Suprapubic skin (tissue), 4 donors: ENCODE data around the gene CDC42EP2. TPM values are rescaled to one million over a fixed set of nuclear protein-coding genes. Genes with fewer than 3 reads are reported as not detected.
A peak's percentile ranks its signal among the peaks of the same experiment; 100 is the strongest.

ENCODE experiments used
- DNase-seq, 2 donors: peaks; one replicate each; pipeline ENCODE4 v3.0.0-alpha.2; 2019; ENCODE audit warnings: low spot score in 2 of 2
- H3K27ac ChIP-seq: fragments of 200-600 bp; sonication (generic); one replicate; pipeline ENCODE4 v1.5.1; 2019
- H3K27me3 ChIP-seq: fragments of 200-600 bp; sonication (generic); one replicate; pipeline ENCODE4 v1.5.1; 2019
- H3K36me3 ChIP-seq: fragments of 200-600 bp; sonication (generic); one replicate; pipeline ENCODE4 v1.5.1; 2019
- H3K4me1 ChIP-seq: fragments of 200-600 bp; sonication (generic); one replicate; pipeline ENCODE4 v1.5.1; 2019
- H3K4me3 ChIP-seq: fragments of 200-600 bp; sonication (generic); one replicate; pipeline ENCODE4 v1.5.1; 2019; ENCODE audit warnings: mild to moderate bottlenecking
- H3K9me3 ChIP-seq: fragments of 200-600 bp; sonication (generic); one replicate; pipeline ENCODE4 v1.5.1; 2019
- EP300 ChIP-seq: sonication (generic); formaldehyde crosslinking; IDR thresholded peaks from one replicate; pipeline ENCODE4 v1.6.1; 2017; ENCODE audit warnings: antibody characterized with exemption
- POLR2A ChIP-seq, 2 donors: fragments of 450-650 bp; IDR thresholded peaks; one replicate each; pipeline ENCODE4 v1.6.1; 2017; ENCODE audit warnings: antibody characterized with exemption in 2 of 2, mild to moderate bottlenecking in 2 of 2, moderate library complexity in 2 of 2
- POLR2AphosphoS5 ChIP-seq, 3 donors: sonication (generic); formaldehyde crosslinking; IDR thresholded peaks; one replicate each; pipeline ENCODE4 v1.6.1; 2017; ENCODE audit warnings: antibody characterized with exemption in 3 of 3
- WGBS: methylation state at CpG from one replicate; pipeline ENCODE4 v1.1.5; 2018; 5-methylcytosine and 5-hydroxymethylcytosine counted together
- total RNA-seq, 4 donors: library from RNA; depleted of rRNA; stranded (reverse); fragments of >200 nt; gene quantifications; one replicate each; pipeline ENCODE4 v1.1.0, GENCODE V29; 2016
- TF ChIP-seq, protein P1 (sequence below), 2 donors: fragments of 200-600 bp in 1 of 2; fragments of 450-650 bp in 1 of 2; sonication (generic) in 1 of 2; IDR thresholded peaks; one replicate each; pipeline ENCODE4 v1.5.1; 2016 to 2019; ENCODE audit warnings: antibody characterized with exemption in 2 of 2, mild to moderate bottlenecking in 1 of 2, moderate library complexity in 1 of 2

CDC42EP2 gene
- total RNA-seq, 4 donors from 2014 or later = 1.9 to 8.3 (median 5.7) TPM

DNA sequence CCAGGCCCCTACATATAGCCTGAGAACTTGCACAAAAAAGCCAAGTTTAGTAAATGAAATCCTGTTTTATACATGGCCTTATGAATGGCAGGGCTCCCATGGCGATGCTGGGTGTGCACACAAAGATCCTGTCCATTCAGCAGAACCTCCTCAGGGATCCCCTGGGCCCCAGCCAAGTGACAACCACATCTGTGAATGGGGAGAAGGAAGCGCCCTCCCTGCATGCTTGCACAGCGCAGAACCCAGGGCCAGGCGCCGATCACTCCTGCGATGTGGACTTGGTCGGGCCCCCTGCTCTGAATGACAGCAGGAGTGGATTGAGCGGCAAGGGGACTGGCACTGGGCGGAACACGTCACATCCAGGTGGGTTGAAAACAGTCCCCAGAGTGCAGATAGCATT, 4.5 kb upstream of the CDC42EP2 start:
- H3K4me1 ChIP-seq = peaks cover 42% of the 10 kb centered on the region
- H3K27ac ChIP-seq = no peak overlapping the region
- DNase-seq = no peak
- 60% methylated on average over 1 of the region's 10 CpGs for WGBS
- H3K36me3 ChIP-seq = no peaks in the 10 kb centered on the region
- H3K27me3 ChIP-seq = no peaks in the 10 kb centered on the region
- H3K9me3 ChIP-seq = no peaks in the 10 kb centered on the region
- TF ChIP-seq, protein P1, sequence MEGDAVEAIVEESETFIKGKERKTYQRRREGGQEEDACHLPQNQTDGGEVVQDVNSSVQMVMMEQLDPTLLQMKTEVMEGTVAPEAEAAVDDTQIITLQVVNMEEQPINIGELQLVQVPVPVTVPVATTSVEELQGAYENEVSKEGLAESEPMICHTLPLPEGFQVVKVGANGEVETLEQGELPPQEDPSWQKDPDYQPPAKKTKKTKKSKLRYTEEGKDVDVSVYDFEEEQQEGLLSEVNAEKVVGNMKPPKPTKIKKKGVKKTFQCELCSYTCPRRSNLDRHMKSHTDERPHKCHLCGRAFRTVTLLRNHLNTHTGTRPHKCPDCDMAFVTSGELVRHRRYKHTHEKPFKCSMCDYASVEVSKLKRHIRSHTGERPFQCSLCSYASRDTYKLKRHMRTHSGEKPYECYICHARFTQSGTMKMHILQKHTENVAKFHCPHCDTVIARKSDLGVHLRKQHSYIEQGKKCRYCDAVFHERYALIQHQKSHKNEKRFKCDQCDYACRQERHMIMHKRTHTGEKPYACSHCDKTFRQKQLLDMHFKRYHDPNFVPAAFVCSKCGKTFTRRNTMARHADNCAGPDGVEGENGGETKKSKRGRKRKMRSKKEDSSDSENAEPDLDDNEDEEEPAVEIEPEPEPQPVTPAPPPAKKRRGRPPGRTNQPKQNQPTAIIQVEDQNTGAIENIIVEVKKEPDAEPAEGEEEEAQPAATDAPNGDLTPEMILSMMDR (IDR thresholded peaks at IDR 0.05) = no peak
- TF ChIP-seq POLR2AphosphoS5 (IDR thresholded peaks at IDR 0.05) (no peak), POLR2A (IDR thresholded peaks at IDR 0.05) (no peak), EP300 (no peak)
- H3K4me3 ChIP-seq = no peak overlapping the region

DNA sequence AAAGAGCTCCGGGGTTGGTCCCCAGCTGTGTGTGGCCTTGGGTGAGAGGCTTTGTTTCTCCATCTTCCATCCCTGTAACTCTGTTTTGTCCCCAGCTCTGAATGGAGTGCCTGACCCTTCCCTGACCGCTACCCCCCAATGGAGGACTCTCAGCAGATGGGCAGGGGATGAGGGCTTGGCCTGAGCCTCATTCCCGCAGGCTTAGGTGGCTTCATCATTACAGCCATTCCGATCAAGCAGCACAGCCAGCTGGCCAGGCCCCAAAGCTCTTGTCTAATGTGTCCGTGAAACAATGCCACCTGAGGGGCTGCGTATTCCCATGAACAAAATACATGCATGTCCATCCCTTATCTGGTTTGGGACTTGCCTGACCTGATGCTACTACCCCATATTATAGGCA, 3.9 kb upstream of the CDC42EP2 start:
- Histone ChIP-seq H3K9me3 (no peaks in the 10 kb centered on the region), H3K36me3 (no peaks in the 10 kb centered on the region), H3K27ac (no peak overlapping the region), H3K4me3 (no peak overlapping the region), H3K4me1 (peaks cover 47% of the 10 kb centered on the region), H3K27me3 (no peaks in the 10 kb centered on the region)
- DNase-seq = no peak
- no peak for TF ChIP-seq POLR2AphosphoS5 (IDR thresholded peaks at IDR 0.05)
- TF ChIP-seq EP300 = no peak
- TF ChIP-seq, protein P1 (IDR thresholded peaks at IDR 0.05) = no peak
- TF ChIP-seq POLR2A (IDR thresholded peaks at IDR 0.05) = no peak
- WGBS = 58% methylated on average over 2 of the region's 6 CpGs

DNA sequence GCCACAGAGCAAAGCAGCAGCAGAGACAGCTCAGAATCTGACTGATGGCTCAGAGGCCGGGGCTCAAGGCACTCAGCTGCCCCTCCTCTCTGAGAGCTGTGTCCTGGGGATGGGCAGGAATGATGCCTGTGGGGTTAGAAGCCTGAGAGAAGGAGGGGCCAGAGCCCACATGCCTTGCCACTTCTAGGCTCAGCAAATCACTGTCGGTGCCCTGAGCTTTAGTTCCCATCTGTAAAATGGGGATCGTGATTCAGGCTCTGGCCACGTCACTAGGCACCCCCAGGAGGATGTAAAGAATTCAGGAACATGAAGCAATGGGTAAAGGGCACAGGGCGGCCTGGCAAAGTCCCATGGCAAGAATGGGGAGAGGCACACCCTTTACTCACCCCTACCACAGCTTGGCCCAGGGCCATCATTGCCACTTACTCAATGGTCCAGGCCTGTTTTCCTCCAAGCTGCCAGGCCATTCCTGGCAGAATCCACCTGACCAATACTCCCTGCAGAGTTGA, 3.4 kb upstream of the CDC42EP2 start:
- H3K9me3 ChIP-seq = no peaks in the 10 kb centered on the region
- TF ChIP-seq POLR2AphosphoS5 (IDR thresholded peaks at IDR 0.05) (no peak), POLR2A (IDR thresholded peaks at IDR 0.05) (no peak), EP300 (no peak)
- TF ChIP-seq, protein P1 (IDR thresholded peaks at IDR 0.05) = no peak
- H3K4me1 ChIP-seq = peaks cover 52% of the 10 kb centered on the region
- 73% methylated on average over 4 of the region's 5 CpGs for WGBS
- H3K4me3 ChIP-seq = no peak overlapping the region
- no peaks in the 10 kb centered on the region for H3K36me3 ChIP-seq
- no peak for DNase-seq
- H3K27ac ChIP-seq = no peak overlapping the region
- H3K27me3 ChIP-seq = no peaks in the 10 kb centered on the region

DNA sequence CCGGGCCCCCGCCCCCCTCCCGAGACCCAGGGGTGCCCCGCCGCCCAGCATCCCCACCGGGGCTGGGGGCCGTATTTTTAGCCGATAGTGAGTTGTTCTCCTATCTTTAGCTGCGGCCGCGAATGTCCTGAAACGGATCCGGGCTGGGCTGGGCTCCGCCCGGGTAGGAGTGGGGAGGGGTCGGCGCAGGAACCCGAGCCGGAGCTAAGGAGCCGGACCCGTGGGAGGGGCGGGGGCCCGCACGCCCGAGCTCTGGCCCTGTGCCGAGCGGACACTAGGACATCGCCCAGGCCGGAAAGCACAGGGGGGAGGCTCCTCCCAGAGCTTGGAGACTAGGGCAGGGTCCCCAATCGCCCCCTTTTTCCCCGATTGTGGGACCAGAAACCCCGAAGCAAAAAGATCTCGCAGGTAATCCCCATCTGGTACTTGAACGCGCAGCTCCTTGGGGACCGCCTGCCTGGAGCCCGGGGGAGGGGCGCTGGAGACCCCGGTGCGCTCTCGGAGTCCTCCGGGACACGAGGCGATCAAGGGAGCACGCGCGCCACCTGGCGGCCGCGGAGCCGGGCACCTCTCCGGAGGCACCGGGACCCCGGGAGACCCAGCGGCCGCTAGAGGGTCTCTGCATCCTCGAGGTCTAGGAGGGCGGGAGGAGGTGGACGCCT, 669 bp downstream of the CDC42EP2 start:
- no peaks in the 10 kb centered on the region for H3K36me3 ChIP-seq
- no peaks in the 10 kb centered on the region for H3K27me3 ChIP-seq
- peak; percentile 88 to 89 for DNase-seq
- H3K27ac ChIP-seq = peak overlapping the region; percentile 87
- peaks cover 57% of the 10 kb centered on the region for H3K4me1 ChIP-seq
- 0% methylated on average over 1 of the region's 59 CpGs for WGBS
- TF ChIP-seq, protein P1 (IDR thresholded peaks at IDR 0.05) = peak; percentile 78 to 94
- TF ChIP-seq POLR2A (IDR thresholded peaks at IDR 0.05) = no peak
- no peaks in the 10 kb centered on the region for H3K9me3 ChIP-seq
- H3K4me3 ChIP-seq = peak overlapping the region; percentile 78

DNA sequence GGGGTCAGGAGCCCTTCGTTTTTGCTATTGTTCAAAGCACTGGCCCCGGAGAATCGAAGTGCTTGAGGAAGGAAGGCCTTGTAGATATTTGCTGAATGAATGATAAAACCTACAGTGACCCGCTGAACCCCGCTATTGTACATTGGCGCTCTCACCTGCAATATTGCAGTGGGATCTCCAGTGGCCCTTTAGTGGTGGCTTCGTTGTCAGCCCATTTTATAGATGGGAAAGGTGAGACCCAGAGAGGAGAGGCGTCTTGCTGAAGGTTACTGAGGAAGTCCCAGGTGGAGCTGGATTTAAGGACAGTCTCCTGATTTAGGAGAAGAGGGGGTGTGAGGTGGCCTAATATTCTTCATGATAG, 1.2 kb downstream of the CDC42EP2 start:
- TF ChIP-seq, protein P1 (IDR thresholded peaks at IDR 0.05) = peak in 1 of 2 donors; percentile 11
- TF ChIP-seq EP300 (no peak), POLR2A (IDR thresholded peaks at IDR 0.05) (no peak)
- 14% methylated on average over 8 of the region's 8 CpGs for WGBS
- H3K9me3 ChIP-seq = no peaks in the 10 kb centered on the region

More for the DNA sequence above, 1.2 kb downstream of the CDC42EP2 start:
- Histone ChIP-seq H3K27me3 (no peaks in the 10 kb centered on the region), H3K36me3 (peaks cover 3% of the 10 kb centered on the region), H3K27ac (peak overlapping the region; percentile 87), H3K4me3 (peak overlapping the region; percentile 78), H3K4me1 (peaks cover 53% of the 10 kb centered on the region)
- no peak for DNase-seq
